Neural progenitor cell (in vitro differentiated cells): ENCODE data around the gene AMFR. TPM values are rescaled to one million over a fixed set of nuclear protein-coding genes. Genes with fewer than 3 reads are reported as not detected.
A peak's percentile ranks its signal among the peaks of the same experiment; 100 is the strongest.

Experiments
- DNase-seq: peaks from one replicate; pipeline ENCODE4 v3.0.0-alpha.2; 2016; ENCODE audit warnings: low spot score
- H2AFZ ChIP-seq: fragments of 200-600 bp; sonication (generic); replicated peaks from 2 replicates; pipeline ENCODE4 v1.6.1; 2016; ENCODE audit warnings: antibody characterized with exemption
- H3F3A ChIP-seq: fragments of 200-600 bp; sonication (generic); 2 replicates; pipeline ENCODE4 v1.6.1; 2016; ENCODE audit warnings: antibody characterized with exemption, low read depth
- H3K27ac ChIP-seq: fragments of 200-600 bp; sonication (generic); 2 replicates; pipeline ENCODE4 v1.5.1; 2016; ENCODE audit warnings: mild to moderate bottlenecking
- H3K27me3 ChIP-seq: fragments of 200-600 bp; sonication (generic); 2 replicates; pipeline ENCODE4 v1.6.1; 2016; ENCODE audit warnings: mild to moderate bottlenecking, moderate library complexity
- H3K36me3 ChIP-seq: fragments of 200-600 bp; sonication (generic); 2 replicates; pipeline ENCODE4 v1.5.1; 2016
- H3K4me1 ChIP-seq: fragments of 200-600 bp; sonication (generic); 2 replicates; pipeline ENCODE4 v1.6.1; 2016; ENCODE audit warnings: mixed run types
- H3K4me2 ChIP-seq: fragments of 200-600 bp; sonication (generic); 2 replicates; pipeline ENCODE4 v1.6.1; 2016
- H3K4me3 ChIP-seq: fragments of 200-600 bp; sonication (generic); 2 replicates; pipeline ENCODE4 v1.5.1; 2016
- H3K79me2 ChIP-seq: fragments of 200-600 bp; sonication (generic); 2 replicates; pipeline ENCODE4 v1.6.1; 2016; ENCODE audit warnings: low read depth
- H3K9ac ChIP-seq: fragments of 200-600 bp; sonication (generic); 2 replicates; pipeline ENCODE4 v1.6.1; 2016
- H3K9me3 ChIP-seq: fragments of 200-600 bp; sonication (generic); 2 replicates; pipeline ENCODE4 v1.5.1; 2016; ENCODE audit warnings: low read depth
- H4K20me1 ChIP-seq: fragments of 200-600 bp; sonication (generic); 2 replicates; pipeline ENCODE4 v1.6.1; 2016; ENCODE audit warnings: low read depth
- H3K27ac Mint-ChIP-seq: 3 replicates; pipeline ENCODE4 v1.8.0; 2021; ENCODE audit warnings: mixed read lengths
- H3K27me3 Mint-ChIP-seq: 2 replicates; pipeline ENCODE4 v1.8.0; 2022; ENCODE audit warnings: low read depth, mild to moderate bottlenecking, inconsistent platforms, moderate library complexity, mixed read lengths; ENCODE audit not compliant: insufficient read depth
- H3K36me3 Mint-ChIP-seq: 3 replicates; pipeline ENCODE4 v1.8.0; 2021; ENCODE audit warnings: mixed read lengths
- H3K4me1 Mint-ChIP-seq: 3 replicates; pipeline ENCODE4 v1.8.0; 2021; ENCODE audit warnings: mixed read lengths
- H3K4me3 Mint-ChIP-seq: 3 replicates; pipeline ENCODE4 v1.8.0; 2021; ENCODE audit warnings: mild to moderate bottlenecking, moderate library complexity, mixed read lengths
- H3K9me3 Mint-ChIP-seq: 3 replicates; pipeline ENCODE4 v1.8.0; 2020; ENCODE audit warnings: mixed read lengths
- CTCF ChIP-seq: fragments of 200-600 bp; sonication (generic); IDR thresholded peaks from 2 replicates; pipeline ENCODE4 v1.5.1; 2017; ENCODE audit warnings: antibody characterized with exemption, mild to moderate bottlenecking
- EZH2 ChIP-seq: fragments of 200-600 bp; sonication (generic); IDR thresholded peaks from 2 replicates; pipeline ENCODE4 v1.6.1; 2017; ENCODE audit warnings: antibody characterized with exemption, mild to moderate bottlenecking, moderate library complexity
- EZH2phosphoT487 ChIP-seq: fragments of 200-600 bp; sonication (generic); IDR thresholded peaks from 2 replicates; pipeline ENCODE4 v1.6.1; 2017; ENCODE audit warnings: antibody characterized with exemption
- total RNA-seq: library from RNA; depleted of rRNA; stranded (reverse); fragments of >200 nt; gene quantifications from 2 replicates; pipeline ENCODE4 v1.2.3, GENCODE V29; 2015; ENCODE audit warnings: low replicate concordance

Gene AMFR
- total RNA-seq, 1 donor from 2014 or later = 38.7 TPM

GRCh38 chr16:56318827-56319140 is 106.6 kb downstream of the AMFR start:
- no peaks in the 10 kb centered on the region for H3K36me3 ChIP-seq
- TF ChIP-seq EZH2phosphoT487 = no peak
- TF ChIP-seq EZH2 = no peak
- TF ChIP-seq CTCF = no peak
- no peaks in the 10 kb centered on the region for H3K4me1 ChIP-seq
- no peak overlapping the region for H3K4me3 Mint-ChIP-seq
- no peaks in the 10 kb centered on the region for H3F3A ChIP-seq
- H3K9ac ChIP-seq = no peak overlapping the region
- no peaks in the 10 kb centered on the region for H4K20me1 ChIP-seq
- H3K36me3 Mint-ChIP-seq = no peaks in the 10 kb centered on the region
- H2AFZ ChIP-seq = no peak overlapping the region
- DNase-seq = no peak
- H3K79me2 ChIP-seq = no peaks in the 10 kb centered on the region
- H3K4me2 ChIP-seq = no peak overlapping the region
- H3K4me3 ChIP-seq = no peak overlapping the region
- H3K27ac Mint-ChIP-seq = no peak overlapping the region
- no peak overlapping the region for H3K27ac ChIP-seq
- no peaks in the 10 kb centered on the region for H3K27me3 Mint-ChIP-seq
- no peaks in the 10 kb centered on the region for H3K9me3 ChIP-seq
- H3K27me3 ChIP-seq = no peaks in the 10 kb centered on the region
- H3K9me3 Mint-ChIP-seq = no peaks in the 10 kb centered on the region
- H3K4me1 Mint-ChIP-seq = peaks cover 12% of the 10 kb centered on the region

GRCh38 chr16:56317998-56318826 is 107.1 kb downstream of the AMFR start:
- no peaks in the 10 kb centered on the region for H3K27me3 Mint-ChIP-seq
- no peak overlapping the region for H3K27ac Mint-ChIP-seq
- Histone ChIP-seq H3K79me2 (no peaks in the 10 kb centered on the region), H3F3A (no peaks in the 10 kb centered on the region), H3K4me3 (no peak overlapping the region), H3K9ac (no peak overlapping the region), H2AFZ (peak overlapping the region; percentile 94), H3K27ac (no peak overlapping the region), H3K4me1 (no peaks in the 10 kb centered on the region), H4K20me1 (no peaks in the 10 kb centered on the region), H3K36me3 (no peaks in the 10 kb centered on the region), H3K27me3 (no peaks in the 10 kb centered on the region), H3K4me2 (peak overlapping the region; percentile 23), H3K9me3 (no peaks in the 10 kb centered on the region)
- no peaks in the 10 kb centered on the region for H3K9me3 Mint-ChIP-seq
- peaks cover 12% of the 10 kb centered on the region for H3K4me1 Mint-ChIP-seq
- peak; percentile 88 for DNase-seq
- no peak overlapping the region for H3K4me3 Mint-ChIP-seq
- no peaks in the 10 kb centered on the region for H3K36me3 Mint-ChIP-seq
- TF ChIP-seq CTCF (peak; percentile 83), EZH2phosphoT487 (no peak)

- no peak overlapping the region for H3K4me2 ChIP-seq
- H3K4me3 ChIP-seq = no peak overlapping the region
- Mint-ChIP-seq H3K36me3 (no peaks in the 10 kb centered on the region), H3K4me3 (no peak overlapping the region), H3K9me3 (no peaks in the 10 kb centered on the region), H3K27me3 (no peaks in the 10 kb centered on the region), H3K4me1 (peaks cover 12% of the 10 kb centered on the region), H3K27ac (no peak overlapping the region)
- no peaks in the 10 kb centered on the region for H3K79me2 ChIP-seq
- H3K4me1 ChIP-seq = no peaks in the 10 kb centered on the region
- H3F3A ChIP-seq = no peaks in the 10 kb centered on the region
- DNase-seq = no peak
- H3K36me3 ChIP-seq = no peaks in the 10 kb centered on the region
- H3K27ac ChIP-seq = no peak overlapping the region
- H3K9me3 ChIP-seq = no peaks in the 10 kb centered on the region
- no peaks in the 10 kb centered on the region for H4K20me1 ChIP-seq
- no peak overlapping the region for H3K9ac ChIP-seq
- H3K27me3 ChIP-seq = no peaks in the 10 kb centered on the region
- no peak overlapping the region for H2AFZ ChIP-seq
- TF ChIP-seq CTCF (peak; percentile 17), EZH2phosphoT487 (no peak)
These were observed 108.8 kb downstream of the AMFR start for GRCh38 chr16:56316545-56316944.
